ENCODE data around the gene KRTAP13-1.

Gene KRTAP13-1

DNA sequence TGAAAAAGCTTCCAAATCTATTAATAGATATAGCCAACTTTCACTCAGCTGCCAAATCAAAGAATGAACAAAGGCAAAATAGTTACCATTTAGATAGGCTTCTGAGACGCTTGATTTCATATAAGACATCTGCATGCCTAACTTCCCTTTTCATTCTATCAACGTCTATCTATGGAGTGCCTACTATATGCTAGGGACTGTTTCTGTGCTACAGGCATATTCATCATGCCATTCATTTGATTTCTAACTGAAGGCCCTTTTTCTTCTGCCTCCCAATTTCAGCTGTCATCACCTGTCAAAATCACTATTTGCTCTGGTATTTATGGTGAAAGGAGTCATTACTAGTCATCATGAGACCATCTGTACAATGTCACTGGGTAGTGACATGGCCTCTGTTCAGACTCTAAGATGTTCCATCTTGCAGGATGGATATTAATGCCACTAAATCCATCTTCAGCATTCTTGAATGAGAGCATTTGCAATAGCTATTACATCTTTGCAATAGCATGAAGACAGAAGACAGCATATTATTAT lies 4.3 kb upstream of the KRTAP13-1 start:
- TF ChIP-seq FOXP2 (optimal IDR thresholded peaks at IDR 0.05; ENCODE audit: control extremely low read depth, extremely low read length, insufficient read depth): no peak
- no peak for TF ChIP-seq EZH2 (IDR thresholded peaks at IDR 0.05)
- DNase-seq (ENCODE audit: low read depth, low spot score): no peak

DNA sequence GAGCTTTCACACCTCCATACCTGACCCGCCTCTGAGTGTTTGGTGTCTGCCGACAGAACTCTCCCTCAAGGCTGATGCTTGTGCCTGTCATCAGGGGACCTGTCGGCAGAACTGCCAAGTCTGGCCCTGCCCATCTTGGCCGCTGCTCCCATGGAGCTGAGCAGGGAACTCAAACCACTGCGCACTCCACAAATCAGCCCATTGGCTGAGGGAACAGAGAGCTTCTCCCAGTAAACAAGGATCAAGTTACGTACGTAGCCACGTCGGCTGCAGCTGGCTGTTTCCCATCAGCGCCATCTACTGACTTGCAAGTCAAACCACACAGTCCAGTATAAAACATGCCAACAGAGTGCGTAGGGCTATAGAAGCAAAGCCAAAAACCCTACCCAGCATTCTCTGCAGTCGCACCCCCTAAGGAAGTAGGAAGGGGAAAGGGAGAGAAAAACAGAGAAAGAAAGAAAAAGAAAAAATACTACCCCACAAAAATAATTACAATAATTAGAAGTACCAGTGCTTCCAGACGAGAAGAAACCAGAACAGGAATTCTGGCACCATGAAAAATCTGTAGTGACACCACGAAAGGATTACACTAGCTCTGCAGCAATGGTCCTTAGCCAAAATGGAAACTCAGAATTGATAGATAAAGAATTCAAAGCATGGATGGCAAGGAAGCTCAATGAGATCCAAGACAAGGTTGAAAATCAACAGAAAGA lies 13.1 kb downstream of the KRTAP13-1 start:
- H3K9ac ChIP-seq (ENCODE audit: insufficient read length): no peak overlapping the region
- no peak overlapping the region for H3K27ac ChIP-seq
- H3K36me3 ChIP-seq (ENCODE audit: insufficient read depth, low read length): no peaks in the 10 kb centered on the region
- peak overlapping the region; percentile 58 for H3K4me3 ChIP-seq
- TF ChIP-seq POLR2AphosphoS5 (IDR thresholded peaks at IDR 0.05; ENCODE audit: borderline replicate concordance, low read depth, low read length): no peak
- peak; percentile 10 for DNase-seq (ENCODE audit: low read depth, low spot score)
- H3K9me3 ChIP-seq (ENCODE audit: low read depth, low read length): no peaks in the 10 kb centered on the region

More for the DNA sequence above, 4.3 kb upstream of the KRTAP13-1 start:
- Histone ChIP-seq H3K36me3 (ENCODE audit: insufficient read depth, low read length) (no peaks in the 10 kb centered on the region), H3K9me3 (ENCODE audit: low read depth, low read length) (no peaks in the 10 kb centered on the region), H3K9ac (ENCODE audit: insufficient read length) (no peak overlapping the region), H3K27ac (no peak overlapping the region), H3K4me3 (no peak overlapping the region)

DNA sequence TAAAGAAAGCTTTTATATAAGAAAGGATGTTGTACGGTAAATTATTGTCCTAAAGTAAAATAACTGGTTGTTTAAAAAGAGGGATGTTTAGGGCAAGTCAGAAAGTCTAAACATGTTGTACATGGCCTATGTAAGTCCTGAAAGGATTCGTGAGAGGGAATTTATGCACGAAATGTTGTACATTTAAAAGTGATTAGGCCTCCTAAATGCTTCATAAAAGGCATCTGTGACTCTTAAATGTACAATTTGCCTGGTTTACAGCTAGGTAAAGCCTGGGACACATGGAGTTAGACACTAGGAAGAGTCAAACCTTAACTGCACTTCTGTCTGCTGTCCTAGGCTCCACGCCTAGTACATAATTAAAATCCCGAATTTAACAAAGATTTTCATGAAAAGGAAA lies 20.2 kb downstream of the KRTAP13-1 start:
- H3K9ac ChIP-seq (ENCODE audit: insufficient read length): no peak overlapping the region
- no peak overlapping the region for H3K4me3 ChIP-seq
- no peak for DNase-seq (ENCODE audit: low read depth, low spot score)
- H3K36me3 ChIP-seq (ENCODE audit: insufficient read depth, low read length): no peaks in the 10 kb centered on the region
- H3K9me3 ChIP-seq (ENCODE audit: low read depth, low read length): 0 out of 2 replicates have a peak, but pooled peaks cover 3% of the 10 kb centered on the region
- H3K27ac ChIP-seq: no peak overlapping the region
- no peak for TF ChIP-seq EZH2 (IDR thresholded peaks at IDR 0.05)
- no peak for TF ChIP-seq POLR2AphosphoS5 (IDR thresholded peaks at IDR 0.05; ENCODE audit: borderline replicate concordance, low read depth, low read length)
- TF ChIP-seq FOXP2 (optimal IDR thresholded peaks at IDR 0.05; ENCODE audit: control extremely low read depth, extremely low read length, insufficient read depth): no peak

DNA sequence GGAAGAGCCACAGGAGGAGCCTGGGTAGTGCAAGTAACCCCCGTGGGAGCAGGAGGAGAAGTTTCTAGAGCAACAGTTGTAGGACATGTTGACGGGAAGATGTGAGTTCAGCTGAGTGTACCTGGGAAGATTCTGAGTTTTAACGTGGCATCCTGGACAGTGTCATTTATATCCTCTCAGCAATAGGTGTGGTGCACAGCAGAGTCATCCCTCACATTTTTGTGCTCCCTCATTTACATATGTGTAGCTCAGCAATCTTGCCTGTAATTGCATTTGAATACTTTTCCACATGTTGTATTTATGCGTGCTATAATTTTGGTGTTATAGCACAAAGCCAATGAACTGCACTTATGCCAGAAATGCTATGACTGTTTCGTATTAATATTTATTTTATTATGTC lies 30.0 kb downstream of the KRTAP13-1 start, which contains the start of gene KRTAP13-3:
Gene KRTAP13-3, minus strand, starts transcription at position 101 of the 400 bp plus-strand sequence. Its CDS starts 14 bp downstream, at position 87.
- Histone ChIP-seq H3K9ac (ENCODE audit: insufficient read length) (no peak within 1 kb of the TSS), H3K27ac (no peak within 1 kb of the TSS), H3K9me3 (ENCODE audit: low read depth, low read length) (no peaks in the 10 kb centered on the region), H3K36me3 (ENCODE audit: insufficient read depth, low read length) (no peaks in the 10 kb centered on the region), H3K4me3 (no peak within 1 kb of the TSS)
- TF ChIP-seq EZH2 (IDR thresholded peaks at IDR 0.05) (no peak), POLR2AphosphoS5 (IDR thresholded peaks at IDR 0.05; ENCODE audit: borderline replicate concordance, low read depth, low read length) (no peak), FOXP2 (optimal IDR thresholded peaks at IDR 0.05; ENCODE audit: control extremely low read depth, extremely low read length, insufficient read depth) (no peak)
- DNase-seq (ENCODE audit: low read depth, low spot score): no peak

DNA sequence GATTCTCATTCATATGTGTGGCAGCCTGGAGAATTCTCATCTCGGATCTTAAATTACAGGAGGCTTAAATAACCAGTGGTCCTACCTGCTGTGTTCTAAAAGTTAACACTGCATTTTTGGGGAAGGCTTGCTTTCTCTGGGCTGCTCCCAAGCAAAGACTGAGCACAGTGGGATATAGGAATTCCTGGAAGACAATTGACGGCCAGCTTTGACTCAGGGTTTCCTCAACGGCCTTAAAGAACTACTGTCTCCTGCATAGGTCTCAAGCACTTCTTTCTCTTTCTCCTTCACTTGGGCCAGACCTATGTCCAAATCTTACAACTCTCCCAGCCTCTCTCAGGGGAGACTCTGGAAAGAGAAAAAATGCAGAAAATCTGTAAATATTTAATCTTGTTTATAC lies 30.9 kb downstream of the KRTAP13-1 start:
- Histone ChIP-seq H3K36me3 (ENCODE audit: insufficient read depth, low read length) (no peaks in the 10 kb centered on the region), H3K27ac (no peak overlapping the region), H3K9ac (ENCODE audit: insufficient read length) (no peak overlapping the region), H3K4me3 (no peak overlapping the region), H3K9me3 (ENCODE audit: low read depth, low read length) (no peaks in the 10 kb centered on the region)
- DNase-seq (ENCODE audit: low read depth, low spot score): no peak
- TF ChIP-seq FOXP2 (optimal IDR thresholded peaks at IDR 0.05; ENCODE audit: control extremely low read depth, extremely low read length, insufficient read depth) (no peak), EZH2 (IDR thresholded peaks at IDR 0.05) (no peak), POLR2AphosphoS5 (IDR thresholded peaks at IDR 0.05; ENCODE audit: borderline replicate concordance, low read depth, low read length) (no peak)

DNA sequence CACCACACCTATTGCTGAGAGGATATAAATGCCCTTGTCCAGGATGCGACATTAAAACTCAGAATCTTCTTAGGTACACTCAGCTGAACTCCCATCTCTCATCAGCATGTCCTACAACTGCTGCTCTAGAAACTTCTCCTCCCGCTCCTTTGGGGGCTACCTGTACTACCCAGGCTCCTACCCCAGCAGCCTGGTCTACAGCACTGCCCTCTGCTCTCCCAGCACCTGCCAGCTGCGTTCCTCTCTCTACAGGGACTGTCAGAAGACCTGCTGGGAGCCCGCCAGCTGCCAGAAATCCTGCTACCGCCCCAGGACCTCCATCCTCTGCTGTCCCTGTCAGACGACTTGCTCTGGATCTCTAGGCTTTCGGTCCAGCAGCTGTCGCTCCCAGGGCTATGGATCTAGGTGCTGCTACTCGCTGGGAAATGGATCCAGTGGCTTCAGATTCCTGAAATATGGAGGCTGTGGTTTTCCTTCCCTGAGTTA lies 34.4 kb downstream of the KRTAP13-1 start, which contains the start of gene KRTAP13-4:
Gene KRTAP13-4, plus strand, starts transcription at position 51 of the 486 bp plus-strand sequence. Its CDS starts 56 bp downstream, at position 107.
- Histone ChIP-seq H3K4me3 (no peak within 1 kb of the TSS), H3K9ac (ENCODE audit: insufficient read length) (no peak within 1 kb of the TSS), H3K9me3 (ENCODE audit: low read depth, low read length) (no peaks in the 10 kb centered on the region), H3K36me3 (ENCODE audit: insufficient read depth, low read length) (no peaks in the 10 kb centered on the region), H3K27ac (no peak within 1 kb of the TSS)
- DNase-seq (ENCODE audit: low read depth, low spot score): no peak
- TF ChIP-seq POLR2AphosphoS5 (IDR thresholded peaks at IDR 0.05; ENCODE audit: borderline replicate concordance, low read depth, low read length): no peak
- no peak for TF ChIP-seq EZH2 (IDR thresholded peaks at IDR 0.05)
- no peak for TF ChIP-seq FOXP2 (optimal IDR thresholded peaks at IDR 0.05; ENCODE audit: control extremely low read depth, extremely low read length, insufficient read depth)

DNA sequence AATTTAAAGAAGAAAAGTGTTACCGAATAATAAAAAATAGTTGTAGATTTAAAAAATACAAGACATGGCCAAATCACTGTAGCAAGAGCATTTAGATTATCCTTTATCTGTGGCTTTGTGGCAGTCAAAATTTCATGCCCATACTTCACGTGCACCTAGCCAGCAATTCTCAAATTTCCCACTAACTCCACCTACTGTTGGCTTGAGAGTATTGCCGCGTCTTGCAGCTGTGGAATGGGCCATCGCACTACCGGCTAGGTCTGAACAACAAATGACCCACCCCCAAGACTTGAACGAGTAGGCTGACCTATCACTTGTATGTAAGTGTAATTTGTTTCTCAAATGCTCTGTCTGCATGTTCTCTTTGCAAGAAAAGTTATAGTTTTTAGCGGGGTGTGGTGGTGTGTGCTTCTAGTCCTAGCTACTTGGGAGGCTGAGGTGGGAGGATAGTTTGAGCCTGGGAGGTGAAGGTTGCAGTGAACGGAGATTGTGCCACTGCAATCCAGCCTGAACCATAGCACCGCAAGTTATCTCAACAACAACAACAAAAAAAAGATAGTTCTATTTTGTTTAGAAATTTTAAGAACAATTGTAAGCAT lies 38.3 kb downstream of the KRTAP13-1 start:
- no peak for TF ChIP-seq POLR2AphosphoS5 (IDR thresholded peaks at IDR 0.05; ENCODE audit: borderline replicate concordance, low read depth, low read length)
- TF ChIP-seq FOXP2 (optimal IDR thresholded peaks at IDR 0.05; ENCODE audit: control extremely low read depth, extremely low read length, insufficient read depth): no peak
- no peak for TF ChIP-seq EZH2 (IDR thresholded peaks at IDR 0.05)
- peak; percentile 6 for DNase-seq (ENCODE audit: low read depth, low spot score)

DNA sequence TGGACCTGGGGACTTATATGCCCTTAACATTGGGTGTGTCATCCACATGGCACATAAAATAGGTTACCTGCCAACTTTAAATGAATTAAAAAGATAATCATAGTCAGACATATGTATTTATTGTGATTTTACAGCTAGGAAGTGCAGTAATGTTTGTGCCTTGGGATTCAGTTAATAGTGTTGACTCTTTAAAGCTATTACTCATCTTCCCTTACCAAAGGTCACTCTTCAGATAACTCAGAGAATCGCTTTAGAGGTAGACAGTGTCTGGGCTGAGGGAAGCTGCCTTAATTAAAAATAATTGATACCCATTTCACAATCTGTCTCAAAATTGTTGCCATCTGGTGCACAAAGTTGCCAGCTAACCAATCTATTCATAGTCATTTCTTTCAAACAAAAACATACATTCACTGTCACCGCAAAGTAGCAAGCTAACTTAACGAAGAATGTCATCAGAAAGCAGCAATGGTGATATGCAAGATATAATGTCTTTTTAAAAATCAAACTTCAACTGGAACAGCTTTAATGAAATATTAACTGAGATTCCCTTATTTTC lies 41.3 kb downstream of the KRTAP13-1 start:
- DNase-seq (ENCODE audit: low read depth, low spot score): no peak
- Histone ChIP-seq H3K4me3 (no peak overlapping the region), H3K9me3 (ENCODE audit: low read depth, low read length) (no peaks in the 10 kb centered on the region), H3K27ac (no peak overlapping the region), H3K9ac (ENCODE audit: insufficient read length) (no peak overlapping the region), H3K36me3 (ENCODE audit: insufficient read depth, low read length) (no peaks in the 10 kb centered on the region)
- TF ChIP-seq POLR2AphosphoS5 (IDR thresholded peaks at IDR 0.05; ENCODE audit: borderline replicate concordance, low read depth, low read length) (no peak), EZH2 (IDR thresholded peaks at IDR 0.05) (no peak), FOXP2 (optimal IDR thresholded peaks at IDR 0.05; ENCODE audit: control extremely low read depth, extremely low read length, insufficient read depth) (no peak)

More for the DNA sequence above, 38.3 kb downstream of the KRTAP13-1 start:
- no peaks in the 10 kb centered on the region for H3K9me3 ChIP-seq (ENCODE audit: low read depth, low read length)
- H3K36me3 ChIP-seq (ENCODE audit: insufficient read depth, low read length): no peaks in the 10 kb centered on the region
- no peak overlapping the region for H3K27ac ChIP-seq
- H3K4me3 ChIP-seq: no peak overlapping the region
- no peak overlapping the region for H3K9ac ChIP-seq (ENCODE audit: insufficient read length)

All from SK-N-MC (cell line).